ENCODE measurements around the gene MFSD2B.
"Not testable (repeated sequence)": the region's sequence is repeated elsewhere in the genome, so short reads cannot be mapped to it uniquely, and the experiment has no call there.

The MFSD2B gene

DNA sequence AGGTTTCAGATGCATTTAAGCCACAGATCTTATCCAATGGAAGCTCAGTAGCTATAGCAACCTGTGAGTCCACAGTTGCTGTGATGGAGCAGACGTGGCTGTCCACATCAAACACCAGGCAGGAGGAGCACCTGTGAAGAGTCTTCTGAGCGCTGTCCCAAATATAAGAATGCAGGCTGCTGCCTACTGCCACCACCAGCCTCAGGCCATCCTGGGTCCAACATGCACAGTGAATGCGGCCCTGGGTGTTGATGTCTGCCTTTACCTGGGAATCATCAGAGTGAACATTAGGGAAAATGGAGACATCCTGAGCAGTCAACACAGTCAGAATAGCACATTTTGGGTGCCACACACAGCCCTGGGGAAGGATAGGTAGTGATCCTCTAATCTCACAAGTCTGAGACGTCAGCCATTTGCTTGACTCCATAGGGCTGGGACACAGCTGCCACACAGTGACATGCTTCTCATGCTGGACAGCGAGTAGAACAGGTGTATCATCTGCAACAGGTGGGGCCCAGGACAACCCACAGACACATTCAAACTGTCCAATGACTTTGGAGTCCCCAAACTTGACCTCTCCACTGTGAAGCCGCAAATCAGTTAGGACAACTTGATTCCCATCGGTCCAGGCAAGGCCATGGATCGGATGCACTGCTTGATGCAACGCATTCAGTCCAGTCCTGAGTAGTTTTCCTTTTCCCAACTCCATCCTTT is 29.1 kb downstream of the MFSD2B start:
- H3K9me3 ChIP-seq (ENCODE audit: insufficient read depth, low read depth, low read length): no peaks in the 10 kb centered on the region
- no peaks in the 10 kb centered on the region for H3K27me3 ChIP-seq (ENCODE audit: insufficient read depth, low read length, poor library complexity, severe bottlenecking)
- H3K9me2 ChIP-seq (replicated peaks; ENCODE audit: low read depth, low read length): no peaks in the 10 kb centered on the region
- H3K4me3 ChIP-seq (ENCODE audit: low read length, poor library complexity, severe bottlenecking): no peak overlapping the region
- TF ChIP-seq, protein P1, sequence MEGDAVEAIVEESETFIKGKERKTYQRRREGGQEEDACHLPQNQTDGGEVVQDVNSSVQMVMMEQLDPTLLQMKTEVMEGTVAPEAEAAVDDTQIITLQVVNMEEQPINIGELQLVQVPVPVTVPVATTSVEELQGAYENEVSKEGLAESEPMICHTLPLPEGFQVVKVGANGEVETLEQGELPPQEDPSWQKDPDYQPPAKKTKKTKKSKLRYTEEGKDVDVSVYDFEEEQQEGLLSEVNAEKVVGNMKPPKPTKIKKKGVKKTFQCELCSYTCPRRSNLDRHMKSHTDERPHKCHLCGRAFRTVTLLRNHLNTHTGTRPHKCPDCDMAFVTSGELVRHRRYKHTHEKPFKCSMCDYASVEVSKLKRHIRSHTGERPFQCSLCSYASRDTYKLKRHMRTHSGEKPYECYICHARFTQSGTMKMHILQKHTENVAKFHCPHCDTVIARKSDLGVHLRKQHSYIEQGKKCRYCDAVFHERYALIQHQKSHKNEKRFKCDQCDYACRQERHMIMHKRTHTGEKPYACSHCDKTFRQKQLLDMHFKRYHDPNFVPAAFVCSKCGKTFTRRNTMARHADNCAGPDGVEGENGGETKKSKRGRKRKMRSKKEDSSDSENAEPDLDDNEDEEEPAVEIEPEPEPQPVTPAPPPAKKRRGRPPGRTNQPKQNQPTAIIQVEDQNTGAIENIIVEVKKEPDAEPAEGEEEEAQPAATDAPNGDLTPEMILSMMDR (conservative IDR thresholded peaks at IDR 0.05; ENCODE audit: low read length): no peak
- TF ChIP-seq EZH2phosphoT487 (IDR thresholded peaks at IDR 0.05; ENCODE audit: borderline replicate concordance): no peak
- H3K4me2 ChIP-seq (ENCODE audit: low read depth, low read length, poor library complexity, severe bottlenecking): no peak overlapping the region
- H3K79me2 ChIP-seq (ENCODE audit: insufficient read depth, low read length): 0 out of 2 replicates have a peak, but pooled peaks cover 3% of the 10 kb centered on the region
- no peak overlapping the region for H2AFZ ChIP-seq (ENCODE audit: low read length)
- H4K20me1 ChIP-seq (ENCODE audit: insufficient read depth, low read length, poor library complexity, severe bottlenecking): no peaks in the 10 kb centered on the region
- no peaks in the 10 kb centered on the region for H3F3A ChIP-seq (ENCODE audit: low read depth)
- H3K36me3 ChIP-seq (ENCODE audit: insufficient read depth, low read length): peaks cover 15% of the 10 kb centered on the region; the same call in 1 of the 2 replicates
- H3K4me1 ChIP-seq (ENCODE audit: insufficient read depth, low read length, poor library complexity, severe bottlenecking): no peaks in the 10 kb centered on the region
- no peak overlapping the region for H3K9ac ChIP-seq (ENCODE audit: low read depth, low read length, poor library complexity, severe bottlenecking)

DNA sequence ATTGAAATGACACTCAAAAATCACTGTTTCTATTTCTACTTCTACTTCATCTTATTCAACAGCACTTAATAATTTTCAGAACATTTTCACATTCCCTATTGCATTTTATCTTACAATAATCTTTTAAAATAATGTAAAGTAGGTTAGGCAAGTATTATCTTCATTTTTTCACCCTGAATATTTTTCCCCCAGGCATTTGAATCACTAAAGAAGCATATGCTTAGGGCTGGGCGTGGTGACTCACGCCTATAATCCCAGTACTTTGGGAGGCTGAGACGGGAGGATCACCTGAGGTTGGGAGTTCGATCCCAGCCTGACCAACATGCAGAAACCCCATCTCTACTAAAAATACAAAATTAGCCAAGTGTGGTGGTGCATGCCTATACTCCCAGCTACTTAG is 30.6 kb downstream of the MFSD2B start:
- TF ChIP-seq EZH2phosphoT487 (IDR thresholded peaks at IDR 0.05; ENCODE audit: borderline replicate concordance): no peak
- TF ChIP-seq, protein P1 (conservative IDR thresholded peaks at IDR 0.05; ENCODE audit: low read length): no peak
- Histone ChIP-seq H3K4me2 (ENCODE audit: low read depth, low read length, poor library complexity, severe bottlenecking) (no peak overlapping the region), H3K79me2 (ENCODE audit: insufficient read depth, low read length) (peaks cover 9% of the 10 kb centered on the region; the same call in 1 of the 2 replicates), H4K20me1 (ENCODE audit: insufficient read depth, low read length, poor library complexity, severe bottlenecking) (no peaks in the 10 kb centered on the region), H3K4me3 (ENCODE audit: low read length, poor library complexity, severe bottlenecking) (no peak overlapping the region), H3K4me1 (ENCODE audit: insufficient read depth, low read length, poor library complexity, severe bottlenecking) (peaks cover under 1% of the 10 kb centered on the region), H2AFZ (ENCODE audit: low read length) (no peak overlapping the region), H3K9me2 (replicated peaks; ENCODE audit: low read depth, low read length) (no peaks in the 10 kb centered on the region), H3F3A (ENCODE audit: low read depth) (no peaks in the 10 kb centered on the region), H3K9me3 (ENCODE audit: insufficient read depth, low read depth, low read length) (no peaks in the 10 kb centered on the region), H3K9ac (ENCODE audit: low read depth, low read length, poor library complexity, severe bottlenecking) (no peak overlapping the region), H3K36me3 (ENCODE audit: insufficient read depth, low read length) (peaks cover 15% of the 10 kb centered on the region; the same call in 1 of the 2 replicates), H3K27me3 (ENCODE audit: insufficient read depth, low read length, poor library complexity, severe bottlenecking) (no peaks in the 10 kb centered on the region)

DNA sequence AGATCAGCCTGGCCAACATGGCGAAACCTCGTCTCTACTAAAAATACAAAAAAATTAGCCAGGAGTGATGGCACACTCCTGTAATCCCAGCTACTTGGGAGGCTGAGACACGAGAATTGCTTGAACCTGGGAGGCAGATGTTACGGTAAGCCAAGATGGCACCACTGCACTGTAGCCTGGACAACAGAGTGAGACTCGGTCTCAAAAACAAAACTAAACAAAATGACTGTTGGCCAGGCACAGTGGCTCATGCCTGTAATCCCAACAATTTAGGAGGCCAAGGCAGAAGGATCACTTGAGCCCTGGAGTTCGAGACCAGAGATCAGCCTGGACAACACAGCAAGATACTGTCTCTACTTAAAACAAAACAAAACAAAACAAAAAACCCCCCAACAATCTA is 33.2 kb downstream of the MFSD2B start:
- not testable (repeated sequence) for H3K9ac ChIP-seq (ENCODE audit: low read depth, low read length, poor library complexity, severe bottlenecking); H3K9me2 ChIP-seq (replicated peaks; ENCODE audit: low read depth, low read length); H3F3A ChIP-seq (ENCODE audit: low read depth); H3K27me3 ChIP-seq (ENCODE audit: insufficient read depth, low read length, poor library complexity, severe bottlenecking); H2AFZ ChIP-seq (ENCODE audit: low read length); H3K4me2 ChIP-seq (ENCODE audit: low read depth, low read length, poor library complexity, severe bottlenecking); H3K4me3 ChIP-seq (ENCODE audit: low read length, poor library complexity, severe bottlenecking); H4K20me1 ChIP-seq (ENCODE audit: insufficient read depth, low read length, poor library complexity, severe bottlenecking); H3K9me3 ChIP-seq (ENCODE audit: insufficient read depth, low read depth, low read length)
- H3K36me3 ChIP-seq (ENCODE audit: insufficient read depth, low read length): peaks cover 14% of the 10 kb centered on the region; the same call in 1 of the 2 replicates
- peaks cover 19% of the 10 kb centered on the region for H3K79me2 ChIP-seq (ENCODE audit: insufficient read depth, low read length)
- H3K4me1 ChIP-seq (ENCODE audit: insufficient read depth, low read length, poor library complexity, severe bottlenecking): peaks cover 15% of the 10 kb centered on the region
